Ovary (tissue), 9 donors: ENCODE results near the gene PUS1. TPM values are rescaled to one million over a fixed set of nuclear protein-coding genes. Genes with fewer than 3 reads are reported as not detected.

Experiments
- DNase-seq, 5 donors: peaks; one replicate each; pipeline ENCODE4 v3.0.0-alpha.2; 2019 to 2020
- H3K27ac ChIP-seq, 2 donors: fragments of 200-600 bp; one replicate each; pipeline versions ENCODE4 v1.5.1 to v1.8.0; 2019 to 2022
- H3K27me3 ChIP-seq: fragments of 200-600 bp; one replicate; pipeline ENCODE4 v1.8.0; 2022
- H3K36me3 ChIP-seq: fragments of 200-600 bp; sonication (generic); one replicate; pipeline ENCODE4 v1.5.1; 2019
- H3K4me1 ChIP-seq: one replicate; pipeline ENCODE4 v1.8.1; 2013; ENCODE audit warnings: mild to moderate bottlenecking, moderate library complexity; ENCODE audit not compliant: insufficient read depth
- H3K4me3 ChIP-seq: fragments of 200-600 bp; sonication (generic); one replicate; pipeline ENCODE4 v1.5.1; 2017
- H3K9me3 ChIP-seq, 2 donors: fragments of 200-600 bp in 1 of 2; sonication (generic) in 1 of 2; one replicate each; pipeline versions ENCODE4 v1.5.1 to v1.8.1; 2013 to 2019; ENCODE audit warnings: mild to moderate bottlenecking in 1 of 2, moderate library complexity in 1 of 2
- EP300 ChIP-seq: sonication (generic); formaldehyde crosslinking; IDR thresholded peaks from one replicate; pipeline ENCODE4 v1.6.1; 2017; ENCODE audit warnings: antibody characterized with exemption
- POLR2A ChIP-seq: fragments of 450-650 bp; IDR thresholded peaks from one replicate; pipeline ENCODE4 v1.6.1; 2017; ENCODE audit warnings: antibody characterized with exemption, mild to moderate bottlenecking, moderate library complexity
- WGBS, 3 donors: extraction: QIAGEN DNeasy Blood & Tissue Kit in 1 of 3; methylation state at CpG; one replicate each; pipeline versions ENCODE4 v1.1.5 to v1.1.7; 2013 to 2017; 5-methylcytosine and 5-hydroxymethylcytosine counted together
- intact Hi-C, 4 donors: fragments of 100-400 bp; cut with DNase I; formaldehyde crosslinking; loops; one replicate each; pipeline versions ENCODE4 v1.11.0 to v1.15.1; 2022 to 2023
- polyA plus RNA-seq, 2 donors: library from polyadenylated mRNA; stranded (reverse); fragments of 200-250 nt in 1 of 2; fragments of 350-450 nt in 1 of 2; fragmentation: Illumina TruSeq in 1 of 2; extraction: RNeasy Lipid Tissue Mini Kit (QIAGEN cat#74804) in 1 of 2; gene quantifications; one replicate each; pipeline ENCODE4 v1.2.3, GENCODE V29; 2013 to 2014
- total RNA-seq, 7 donors: library from RNA; depleted of rRNA in 2 of 7; stranded (reverse); fragments of >200 nt in 2 of 7; fragmentation: NEBNext Ultra II Directional in 3 of 7; extraction: Animal tissue kit (Norgen Biotek cat#: 25700) in 3 of 7; gene quantifications; one replicate each; pipeline versions ENCODE4 v1.1.0 to v1.2.4, GENCODE V29; 2016 to 2023
- TF ChIP-seq, protein P1 (sequence below), 3 donors: fragments of 450-650 bp in 2 of 3; fragments of 200-600 bp in 1 of 3; IDR thresholded peaks; one replicate each; pipeline versions ENCODE4 v1.5.1 to v1.8.0; 2016 to 2022; ENCODE audit warnings: antibody characterized with exemption in 3 of 3, mild to moderate bottlenecking in 1 of 3
- donor health status: DM: no; HTN: no; CAD: no; lungs with moderate emphysema.
- donor health status: DM: no; HTN: no; CAD: no.
- donor health status: Bipolar disorder and iron deficiency.
- donor health status: DM: yes; HTN: yes; CAD: no.
- donor health status: DM: no; HTN: no; CAD: no.
- donor health status: DM: yes; HTN: yes; CAD: no.

PUS1 gene
- total and polyA plus RNA-seq, 9 donors: 3.5 to 34.7 (median 15.9) TPM

DNA sequence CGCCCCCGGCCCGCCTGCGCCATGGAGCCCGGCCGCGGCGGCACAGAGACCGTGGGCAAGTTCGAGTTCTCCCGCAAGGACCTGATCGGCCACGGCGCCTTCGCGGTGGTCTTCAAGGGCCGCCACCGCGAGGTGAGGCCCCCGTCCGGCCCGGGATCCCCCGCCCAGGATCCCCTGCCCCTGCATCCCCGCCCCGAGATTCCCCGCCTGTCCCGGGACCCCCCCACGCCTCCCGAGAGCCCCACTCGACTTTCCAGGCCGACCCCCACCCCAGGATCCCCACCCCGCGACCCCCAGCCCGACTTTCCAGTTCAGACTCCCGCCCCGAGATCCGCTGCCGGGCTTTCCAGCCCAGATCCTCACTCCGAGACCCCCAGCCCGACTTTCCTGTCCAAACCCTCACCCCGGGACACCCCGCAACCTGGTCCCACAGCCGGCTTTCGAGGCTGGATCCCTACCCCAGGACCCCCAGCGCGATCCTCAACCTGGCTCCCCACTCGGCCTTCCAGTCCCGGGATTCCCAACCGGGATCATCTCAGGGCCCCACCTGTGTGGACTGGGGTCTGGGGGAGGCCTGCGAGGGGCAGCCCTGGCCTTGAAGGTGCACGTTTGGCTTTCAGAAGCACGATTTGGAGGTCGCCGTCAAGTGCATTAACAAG is 34.0 kb upstream of the PUS1 start:
- WGBS, 3 donors: 0 to 3% (median 1%) methylated on average over 18 to 54 of the region's 54 CpGs
- Histone ChIP-seq H3K4me1 (peaks cover 5% of the 10 kb centered on the region), H3K27me3 (no peaks in the 10 kb centered on the region), H3K4me3 (peak overlapping the region; percentile 60), H3K9me3 (no peaks in the 10 kb centered on the region), H3K36me3 (no peaks in the 10 kb centered on the region), H3K27ac (peak overlapping the region; percentile 98)
- TF ChIP-seq POLR2A (no peak), EP300 (no peak)
- TF ChIP-seq, protein P1, sequence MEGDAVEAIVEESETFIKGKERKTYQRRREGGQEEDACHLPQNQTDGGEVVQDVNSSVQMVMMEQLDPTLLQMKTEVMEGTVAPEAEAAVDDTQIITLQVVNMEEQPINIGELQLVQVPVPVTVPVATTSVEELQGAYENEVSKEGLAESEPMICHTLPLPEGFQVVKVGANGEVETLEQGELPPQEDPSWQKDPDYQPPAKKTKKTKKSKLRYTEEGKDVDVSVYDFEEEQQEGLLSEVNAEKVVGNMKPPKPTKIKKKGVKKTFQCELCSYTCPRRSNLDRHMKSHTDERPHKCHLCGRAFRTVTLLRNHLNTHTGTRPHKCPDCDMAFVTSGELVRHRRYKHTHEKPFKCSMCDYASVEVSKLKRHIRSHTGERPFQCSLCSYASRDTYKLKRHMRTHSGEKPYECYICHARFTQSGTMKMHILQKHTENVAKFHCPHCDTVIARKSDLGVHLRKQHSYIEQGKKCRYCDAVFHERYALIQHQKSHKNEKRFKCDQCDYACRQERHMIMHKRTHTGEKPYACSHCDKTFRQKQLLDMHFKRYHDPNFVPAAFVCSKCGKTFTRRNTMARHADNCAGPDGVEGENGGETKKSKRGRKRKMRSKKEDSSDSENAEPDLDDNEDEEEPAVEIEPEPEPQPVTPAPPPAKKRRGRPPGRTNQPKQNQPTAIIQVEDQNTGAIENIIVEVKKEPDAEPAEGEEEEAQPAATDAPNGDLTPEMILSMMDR (IDR thresholded peaks at IDR 0.05): no peak
- intact Hi-C loops: loop anchor here in 1 of 4 donors (5.0 kb wide), 1 partner anchor 63 kb away; no protein-coding TSS in a partner anchor
- DNase-seq: peak in 4 of 5 donors; percentile 47 to 68 (median 64)

DNA sequence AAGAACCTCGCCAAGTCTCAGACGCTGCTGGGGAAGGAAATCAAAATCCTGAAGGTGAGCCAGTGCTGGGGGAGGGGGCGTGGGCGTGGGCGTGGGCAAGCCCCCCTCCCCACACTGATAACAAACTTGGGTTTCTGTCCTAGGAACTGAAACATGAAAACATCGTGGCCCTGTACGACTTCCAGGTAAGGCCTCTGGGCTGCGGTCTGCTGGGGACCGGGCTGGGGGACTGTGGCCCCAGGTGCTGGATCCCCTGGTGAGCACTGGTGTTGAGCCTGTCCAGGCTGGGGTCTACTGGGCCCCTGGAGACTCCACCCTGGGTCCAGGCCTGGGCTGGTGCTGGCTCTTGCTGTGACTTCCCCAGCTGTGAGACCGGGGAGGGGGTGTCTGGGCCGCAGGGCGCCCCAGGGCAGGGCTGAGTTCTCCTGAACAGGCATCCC is 33.4 kb upstream of the PUS1 start:
- Histone ChIP-seq H3K27me3 (no peaks in the 10 kb centered on the region), H3K4me1 (peaks cover 6% of the 10 kb centered on the region), H3K36me3 (no peaks in the 10 kb centered on the region), H3K9me3 (no peaks in the 10 kb centered on the region), H3K4me3 (peak overlapping the region; percentile 60), H3K27ac (peak overlapping the region; percentile 98)
- intact Hi-C loops: loop anchor here in 2 of 4 donors (2.0 to 5.0 kb wide), 3 partner anchors 33 to 63 kb away; partner anchors contain the start of gene PUS1 (in 1 of the 2)
- 2 to 4% (median 4%) methylated on average over 8 to 12 of the region's 12 CpGs for WGBS, 3 donors
- no peak for DNase-seq
- TF ChIP-seq EP300: no peak
- TF ChIP-seq, protein P1 (IDR thresholded peaks at IDR 0.05): no peak
- TF ChIP-seq POLR2A: no peak

DNA sequence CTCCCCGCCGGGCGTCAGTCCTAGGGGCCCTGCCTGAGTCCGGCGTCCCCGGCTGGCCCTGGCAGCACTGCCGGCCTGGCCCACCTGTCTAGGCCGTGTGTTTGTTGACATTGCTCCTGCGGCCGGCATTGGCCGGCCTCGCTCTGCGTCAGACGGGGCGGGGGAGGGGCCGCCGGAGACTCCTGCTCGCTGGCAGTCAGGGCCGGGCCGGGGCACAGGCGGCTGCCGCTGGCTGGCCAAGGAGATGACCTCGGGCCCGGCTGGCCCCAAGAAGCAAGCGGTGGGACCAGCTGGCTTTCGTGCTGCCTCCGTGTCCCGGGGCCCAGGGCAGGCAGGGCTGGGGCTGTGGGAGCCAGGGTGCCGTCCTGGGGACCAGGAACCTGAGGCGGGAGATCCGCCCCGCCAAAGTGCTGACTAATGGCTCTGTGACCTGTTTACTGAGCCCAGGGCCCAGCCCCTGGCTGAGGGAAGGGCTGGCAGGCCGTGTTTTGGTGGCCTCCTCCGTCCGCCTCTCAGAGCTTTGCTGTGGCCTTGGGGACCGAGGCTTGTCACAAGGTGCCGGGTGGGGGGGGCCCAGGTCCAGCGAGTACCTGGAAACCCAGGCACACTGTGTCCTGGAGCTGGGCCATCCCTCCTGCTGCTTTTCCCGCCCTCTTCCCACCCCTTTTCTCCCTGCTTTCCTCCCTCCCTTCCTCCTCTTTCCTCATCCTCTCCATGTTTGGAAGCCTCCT is 32.8 kb upstream of the PUS1 start:
- Histone ChIP-seq H3K9me3 (no peaks in the 10 kb centered on the region), H3K27ac (peak overlapping the region; percentile 98), H3K27me3 (no peaks in the 10 kb centered on the region), H3K4me1 (peaks cover 7% of the 10 kb centered on the region), H3K4me3 (peak overlapping the region; percentile 60), H3K36me3 (no peaks in the 10 kb centered on the region)
- 0 to 3% (median 1%) methylated on average over 27 to 39 of the region's 39 CpGs for WGBS, 3 donors
- intact Hi-C loops: loop anchor here in 2 of 4 donors (2.0 to 5.0 kb wide), 3 partner anchors 33 to 64 kb away; partner anchors contain the start of gene PUS1 (in 1 of the 2)
- TF ChIP-seq POLR2A (peak; percentile 96), EP300 (peak; percentile 90)
- TF ChIP-seq, protein P1 (IDR thresholded peaks at IDR 0.05): peak in 1 of 3 donors; percentile 29
- DNase-seq: peak; percentile 93 to 96 (median 94)

DNA sequence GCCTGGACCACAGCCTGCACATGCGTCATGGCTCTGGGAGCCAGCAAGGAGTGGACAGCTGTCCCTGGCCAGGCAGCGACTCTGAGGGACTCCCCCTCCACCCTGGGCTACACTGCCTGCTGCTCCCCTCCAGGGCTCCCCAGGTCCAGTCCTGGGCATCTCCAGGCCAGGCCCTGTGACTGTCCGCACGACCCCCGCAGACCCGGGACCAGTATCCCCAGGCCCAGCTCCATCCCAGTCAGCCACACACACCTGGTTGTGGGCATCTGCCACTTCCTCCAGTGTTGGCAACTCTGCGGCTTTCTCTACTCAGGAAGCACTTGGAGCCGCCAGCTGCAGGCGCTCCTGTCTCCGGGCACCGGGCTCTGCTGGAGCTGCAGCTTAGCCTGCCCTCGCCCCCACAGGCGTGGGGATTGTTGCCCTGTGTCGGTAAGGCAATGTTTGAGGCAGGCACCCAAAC is 32.2 kb upstream of the PUS1 start:
- intact Hi-C loops: loop anchor here in 2 of 4 donors (2.0 to 5.0 kb wide), 3 partner anchors 32 to 65 kb away; partner anchors contain the start of gene PUS1 (in 1 of the 2)

More for the DNA sequence above, 32.2 kb upstream of the PUS1 start:
- H3K4me1 ChIP-seq: peaks cover 9% of the 10 kb centered on the region
- H3K36me3 ChIP-seq: no peaks in the 10 kb centered on the region
- H3K4me3 ChIP-seq: peak overlapping the region; percentile 60
- no peaks in the 10 kb centered on the region for H3K27me3 ChIP-seq
- 51 to 56% (median 54%) methylated on average over 14 of the region's 14 CpGs for WGBS, 3 donors
- no peak for DNase-seq
- peak overlapping the region; percentile 98 for H3K27ac ChIP-seq
- H3K9me3 ChIP-seq: no peaks in the 10 kb centered on the region
- no peak for TF ChIP-seq POLR2A
- no peak for TF ChIP-seq EP300
- TF ChIP-seq, protein P1 (IDR thresholded peaks at IDR 0.05): no peak
